NCI-H446 treated with DMSO at 0.1 percent for 48 hours (cell line): Measurements from ENCODE around the gene SBF2.
"Not testable (repeated sequence)": the region's sequence is repeated elsewhere in the genome, so short reads cannot be mapped to it uniquely, and the experiment has no call there.

Experiments
- DNase-seq: peaks from one replicate; lab custom pipeline; 2025; lab: John Stamatoyannopoulos, UW

The SBF2 gene

GRCh38 chr11:10066441-10066840, 227.6 kb downstream of the SBF2 start:
- no peak for DNase-seq

GRCh38 chr11:10064828-10065227, 229.2 kb downstream of the SBF2 start:
- no peak for DNase-seq

GRCh38 chr11:10058356-10058755, 235.7 kb downstream of the SBF2 start:
- DNase-seq = no peak

- no peak for DNase-seq
Measured at GRCh38 chr11:10051868-10052586, 242.0 kb downstream of the SBF2 start.

GRCh38 chr11:10050561-10050960, 243.5 kb downstream of the SBF2 start:
- DNase-seq = no peak

GRCh38 chr11:10049756-10050155, 244.3 kb downstream of the SBF2 start:
- no peak for DNase-seq

GRCh38 chr11:10048350-10048749, 245.7 kb downstream of the SBF2 start:
- no peak for DNase-seq

- DNase-seq = no peak
Measured at GRCh38 chr11:10044618-10045017, 249.4 kb downstream of the SBF2 start.

GRCh38 chr11:10042699-10043098, 251.3 kb downstream of the SBF2 start:
- no peak for DNase-seq

- no peak for DNase-seq
Measured at GRCh38 chr11:10041748-10042446, 252.1 kb downstream of the SBF2 start.

- no peak for DNase-seq
Measured at GRCh38 chr11:10041332-10041731, 252.7 kb downstream of the SBF2 start.

- no peak for DNase-seq
Measured at GRCh38 chr11:10038521-10039302, 255.3 kb downstream of the SBF2 start.

GRCh38 chr11:10035932-10036331, 258.1 kb downstream of the SBF2 start:
- not testable (repeated sequence) for DNase-seq

GRCh38 chr11:10032935-10033334, 261.1 kb downstream of the SBF2 start:
- DNase-seq = no peak

GRCh38 chr11:10030122-10030490, 263.9 kb downstream of the SBF2 start:
- DNase-seq = no peak

GRCh38 chr11:10029386-10030121, 264.5 kb downstream of the SBF2 start:
- no peak for DNase-seq

- no peak for DNase-seq
Measured at GRCh38 chr11:10026514-10026913, 267.5 kb downstream of the SBF2 start.

GRCh38 chr11:10023212-10023611, 270.8 kb downstream of the SBF2 start:
- no peak for DNase-seq

GRCh38 chr11:10022764-10023163, 271.3 kb downstream of the SBF2 start:
- DNase-seq = no peak

GRCh38 chr11:10021563-10021962, 272.5 kb downstream of the SBF2 start:
- DNase-seq = no peak

GRCh38 chr11:10019906-10020682, 273.9 kb downstream of the SBF2 start:
- DNase-seq = no peak
